OCI-LY7 (cell line): ENCODE measurements around the gene ARL14EP.

ENCODE experiments used
- EZH2phosphoT487 ChIP-seq: fragments of 200-600 bp; sonication (generic); IDR thresholded peaks from 2 replicates; pipeline ENCODE4 v1.6.1; 2018; ENCODE audit warnings: low read depth, borderline replicate concordance, mild to moderate bottlenecking, mixed run types, antibody characterized with exemption, low read length, moderate library complexity, mixed read lengths
- TF ChIP-seq, protein P1 (sequence below): fragments of 200-600 bp; sonication (generic); conservative IDR thresholded peaks from 2 replicates; pipeline ENCODE4 v1.5.1; 2014; ENCODE audit warnings: mild to moderate bottlenecking, antibody characterized with exemption, low read length, moderate library complexity, mixed read lengths

DNA sequence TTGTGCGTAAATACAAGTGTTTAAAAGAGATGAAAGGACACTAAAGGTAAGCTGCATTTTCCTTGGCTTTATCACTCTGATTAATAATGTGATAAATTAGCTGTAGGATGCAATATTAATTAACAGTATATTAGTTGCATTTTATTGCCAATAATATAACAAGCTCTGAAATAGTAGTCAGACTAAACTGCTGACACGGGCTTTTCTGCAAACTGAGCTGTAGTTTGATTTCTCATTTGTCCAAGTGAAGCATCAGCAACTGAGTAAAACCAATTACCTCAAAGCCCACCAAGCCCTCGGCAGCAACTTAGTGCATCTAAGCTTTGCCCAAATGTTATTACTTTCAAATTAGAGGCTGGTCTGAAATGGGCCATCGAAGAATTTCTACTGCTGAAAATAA is 33.5 kb downstream of the ARL14EP start:
- TF ChIP-seq, protein P1, sequence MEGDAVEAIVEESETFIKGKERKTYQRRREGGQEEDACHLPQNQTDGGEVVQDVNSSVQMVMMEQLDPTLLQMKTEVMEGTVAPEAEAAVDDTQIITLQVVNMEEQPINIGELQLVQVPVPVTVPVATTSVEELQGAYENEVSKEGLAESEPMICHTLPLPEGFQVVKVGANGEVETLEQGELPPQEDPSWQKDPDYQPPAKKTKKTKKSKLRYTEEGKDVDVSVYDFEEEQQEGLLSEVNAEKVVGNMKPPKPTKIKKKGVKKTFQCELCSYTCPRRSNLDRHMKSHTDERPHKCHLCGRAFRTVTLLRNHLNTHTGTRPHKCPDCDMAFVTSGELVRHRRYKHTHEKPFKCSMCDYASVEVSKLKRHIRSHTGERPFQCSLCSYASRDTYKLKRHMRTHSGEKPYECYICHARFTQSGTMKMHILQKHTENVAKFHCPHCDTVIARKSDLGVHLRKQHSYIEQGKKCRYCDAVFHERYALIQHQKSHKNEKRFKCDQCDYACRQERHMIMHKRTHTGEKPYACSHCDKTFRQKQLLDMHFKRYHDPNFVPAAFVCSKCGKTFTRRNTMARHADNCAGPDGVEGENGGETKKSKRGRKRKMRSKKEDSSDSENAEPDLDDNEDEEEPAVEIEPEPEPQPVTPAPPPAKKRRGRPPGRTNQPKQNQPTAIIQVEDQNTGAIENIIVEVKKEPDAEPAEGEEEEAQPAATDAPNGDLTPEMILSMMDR: no peak
- TF ChIP-seq EZH2phosphoT487: no peak
